ENCODE results near the gene ECHDC3.
"Not testable (repeated sequence)": the region's sequence is repeated elsewhere in the genome, so short reads cannot be mapped to it uniquely, and the experiment has no call there.

Gene ECHDC3

DNA sequence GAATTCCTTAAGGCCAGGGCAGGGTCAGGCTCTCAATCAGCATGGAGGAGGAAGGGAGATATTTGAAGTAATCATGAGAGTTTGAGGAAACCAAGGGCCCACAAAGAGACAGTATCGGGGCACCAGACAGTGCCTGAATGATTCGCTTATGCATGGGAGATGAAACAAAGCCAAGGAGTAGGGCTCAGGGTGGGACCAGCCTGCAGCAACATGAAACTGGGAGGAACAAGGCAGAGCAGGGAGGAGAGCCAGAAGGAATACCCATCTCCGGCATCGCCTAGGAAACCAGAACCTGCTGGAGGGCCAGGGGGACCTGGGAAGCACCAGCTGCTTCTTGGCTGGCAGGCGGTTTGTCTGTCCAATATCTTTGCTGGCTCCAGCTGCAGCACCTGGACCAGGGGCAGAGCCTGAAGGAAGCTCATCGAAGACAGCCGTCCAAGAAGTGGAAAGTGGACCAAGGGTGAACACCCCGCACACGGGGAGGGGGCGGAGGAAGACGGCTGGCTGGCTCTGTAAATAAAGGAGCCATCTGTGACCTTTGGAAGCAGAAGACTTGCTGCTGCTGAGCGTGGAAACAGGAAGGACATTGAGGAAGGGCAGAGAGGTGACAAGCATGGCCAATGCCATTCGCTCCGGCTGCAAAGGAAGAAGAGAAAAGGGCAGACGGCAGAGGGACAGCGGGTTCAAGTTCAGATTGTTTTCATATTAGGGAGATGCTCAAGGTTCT, 34.4 kb upstream of the ECHDC3 start:
- DNase-seq (ENCODE audit: extremely low read depth, low read depth): no peak
- TF ChIP-seq CTCF (IDR thresholded peaks at IDR 0.05; ENCODE audit: low read depth, low read length): no peak

- not testable (repeated sequence) for DNase-seq (ENCODE audit: extremely low read depth, low read depth)
Measured at GRCh38 chr10:11708801-11709200, 33.4 kb upstream of the ECHDC3 start.

GRCh38 chr10:11712744-11713143, 29.4 kb upstream of the ECHDC3 start:
- DNase-seq (ENCODE audit: extremely low read depth, low read depth): no peak
- no peak for TF ChIP-seq CTCF (IDR thresholded peaks at IDR 0.05; ENCODE audit: low read depth, low read length)

- TF ChIP-seq CTCF (IDR thresholded peaks at IDR 0.05; ENCODE audit: low read depth, low read length): no peak
- DNase-seq (ENCODE audit: extremely low read depth, low read depth): no peak
Measured at GRCh38 chr10:11713186-11713743, 28.9 kb upstream of the ECHDC3 start.

DNA sequence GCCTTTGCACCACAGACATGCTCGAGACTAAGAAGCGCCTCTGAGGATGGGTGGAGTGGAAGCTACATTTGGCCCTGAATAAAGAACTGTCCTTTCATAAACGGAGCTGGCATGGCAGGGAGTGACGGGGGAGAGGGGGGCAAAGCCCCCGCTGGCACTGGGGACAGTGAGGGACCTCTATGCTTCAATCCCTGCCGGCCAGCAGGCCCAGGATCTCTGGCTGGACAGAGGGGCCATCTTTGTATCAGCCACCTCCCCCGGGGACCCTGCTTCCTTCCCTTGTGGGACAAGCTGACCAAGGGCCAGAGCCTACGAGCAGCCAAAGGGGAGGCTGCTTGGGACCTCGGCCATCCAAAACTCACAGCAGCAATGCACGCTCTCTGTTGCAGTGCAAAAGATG, 28.2 kb upstream of the ECHDC3 start:
- no peak for TF ChIP-seq CTCF (IDR thresholded peaks at IDR 0.05; ENCODE audit: low read depth, low read length)
- DNase-seq (ENCODE audit: extremely low read depth, low read depth): no peak

- no peak for TF ChIP-seq CTCF (IDR thresholded peaks at IDR 0.05; ENCODE audit: low read depth, low read length)
Measured at GRCh38 chr10:11714750-11715365, 27.3 kb upstream of the ECHDC3 start.

GRCh38 chr10:11715815-11716494, 26.2 kb upstream of the ECHDC3 start:
- DNase-seq (ENCODE audit: extremely low read depth, low read depth): no peak
- no peak for TF ChIP-seq CTCF (IDR thresholded peaks at IDR 0.05; ENCODE audit: low read depth, low read length)

More at GRCh38 chr10:11714750-11715365, 27.3 kb upstream of the ECHDC3 start:
- no peak for DNase-seq (ENCODE audit: extremely low read depth, low read depth)

Measured in AG09319 (cell line).